HEK293 (cell line): ENCODE data around the gene CNNM1.

ENCODE experiments used
- CTCF ChIA-PET: fragments of 350-600 bp; formaldehyde crosslinking; extraction: SDS; loops from one replicate; lab custom pipeline; 2021; ENCODE audit warnings: antibody characterized with exemption; lab: Yijun Ruan, JAX
- POLR2A ChIA-PET: fragments of 300-600 bp; formaldehyde crosslinking; extraction: SDS; loops from one replicate; lab custom pipeline; 2020; ENCODE audit warnings: antibody characterized with exemption, inconsistent platforms; lab: Yijun Ruan, JAX
- H3K27ac ChIP-seq: fragments of 200-500 bp; sonication (Bioruptor generic); 2 replicates; pipeline ENCODE4 v1.5.1; 2014; ENCODE audit warnings: low read depth, low read length, control low read depth, inconsistent platforms; ENCODE audit errors: extremely low read depth
- H3K36me3 ChIP-seq, 2 experiments: fragments of 200-500 bp in 1 of 2; sonication (Bioruptor generic) in 1 of 2; 1 replicate in 1 of 2; 2 replicates in 1 of 2; pipeline ENCODE4 v1.5.1; 2014 to 2017; ENCODE audit warnings: inconsistent platforms in 2 of 2, low read length in 2 of 2; ENCODE audit not compliant: control insufficient read depth in 2 of 2, insufficient read depth in 1 of 2
- H3K4me1 ChIP-seq: fragments of 200-500 bp; sonication (Bioruptor generic); 2 replicates; pipeline ENCODE4 v1.5.1; 2014; ENCODE audit warnings: mild to moderate bottlenecking, low read length, inconsistent platforms; ENCODE audit not compliant: control insufficient read depth, insufficient read depth
- H3K4me3 ChIP-seq: 2 replicates; pipeline ENCODE4 v1.5.1; 2011; ENCODE audit warnings: low read depth, mild to moderate bottlenecking, control low read depth, low read length, moderate library complexity
- H3K9me3 ChIP-seq: fragments of 200-500 bp; sonication (Bioruptor generic); 2 replicates; pipeline ENCODE4 v1.5.1; 2014; ENCODE audit warnings: low read depth, low read length, inconsistent platforms; ENCODE audit not compliant: control insufficient read depth, insufficient read depth
- BCL11B ChIP-seq: fragments of 450-650 bp; formaldehyde crosslinking; IDR thresholded peaks from 2 replicates; pipeline ENCODE4 v1.5.1; 2016; ENCODE audit warnings: low read depth, missing biosample characterization, missing genetic modification characterization
- FEZF1 ChIP-seq: fragments of 450-650 bp; formaldehyde crosslinking; IDR thresholded peaks from 2 replicates; pipeline ENCODE4 v1.5.1; 2016; ENCODE audit warnings: missing biosample characterization, missing genetic modification characterization
- GFI1B ChIP-seq: fragments of 450-650 bp; formaldehyde crosslinking; IDR thresholded peaks from 2 replicates; pipeline ENCODE4 v1.5.1; 2016; ENCODE audit warnings: missing biosample characterization, missing genetic modification characterization
- GLIS1 ChIP-seq: fragments of 450-650 bp; formaldehyde crosslinking; IDR thresholded peaks from 2 replicates; pipeline ENCODE4 v1.5.1; 2016; ENCODE audit warnings: missing biosample characterization, missing genetic modification characterization
- KLF16 ChIP-seq: fragments of 450-650 bp; formaldehyde crosslinking; IDR thresholded peaks from 2 replicates; pipeline ENCODE4 v1.5.1; 2017; ENCODE audit warnings: missing biosample characterization, missing genetic modification characterization
- PRDM6 ChIP-seq: fragments of 450-650 bp; formaldehyde crosslinking; IDR thresholded peaks from 2 replicates; pipeline ENCODE4 v1.5.1; 2017; ENCODE audit warnings: missing biosample characterization, missing genetic modification characterization
- SETDB1 ChIP-seq: IDR thresholded peaks from one replicate; pipeline ENCODE4 v1.6.1; 2017; ENCODE audit warnings: mild to moderate bottlenecking, low read length, moderate library complexity, mixed read lengths; ENCODE audit not compliant: insufficient read length
- ZBTB21 ChIP-seq: fragments of 450-650 bp; formaldehyde crosslinking; IDR thresholded peaks from 2 replicates; pipeline ENCODE4 v1.5.1; 2017; ENCODE audit warnings: missing biosample characterization, missing genetic modification characterization
- ZNF146 ChIP-seq: fragments of 450-650 bp; formaldehyde crosslinking; IDR thresholded peaks from 2 replicates; pipeline ENCODE4 v1.5.1; 2016; ENCODE audit warnings: missing biosample characterization, missing genetic modification characterization
- ZNF433 ChIP-seq: fragments of 450-650 bp; formaldehyde crosslinking; IDR thresholded peaks from 2 replicates; pipeline ENCODE4 v1.5.1; 2016; ENCODE audit warnings: missing biosample characterization, missing genetic modification characterization, low read depth
- ZNF561 ChIP-seq: fragments of 450-650 bp; IDR thresholded peaks from 2 replicates; pipeline ENCODE4 v1.5.1; 2018; ENCODE audit warnings: missing biosample characterization, missing genetic modification characterization, borderline replicate concordance
- ZNF571 ChIP-seq: fragments of 450-650 bp; formaldehyde crosslinking; IDR thresholded peaks from 2 replicates; pipeline ENCODE4 v1.5.0; 2017; ENCODE audit warnings: missing biosample characterization, missing genetic modification characterization
- ZNF660 ChIP-seq: fragments of 450-650 bp; IDR thresholded peaks from 2 replicates; pipeline ENCODE4 v1.5.1; 2018; ENCODE audit warnings: missing biosample characterization, mild to moderate bottlenecking, missing genetic modification characterization
- ZNF76 ChIP-seq: fragments of 450-650 bp; formaldehyde crosslinking; IDR thresholded peaks from 2 replicates; pipeline ENCODE4; 2016; ENCODE audit warnings: low read depth, missing biosample characterization, missing genetic modification characterization, borderline replicate concordance
- ZNF837 ChIP-seq: fragments of 450-650 bp; formaldehyde crosslinking; IDR thresholded peaks from 2 replicates; pipeline ENCODE4 v1.5.1; 2016; ENCODE audit warnings: missing biosample characterization, missing genetic modification characterization
- ZNF843 ChIP-seq: fragments of 450-650 bp; formaldehyde crosslinking; IDR thresholded peaks from 2 replicates; pipeline ENCODE4 v1.5.1; 2016; ENCODE audit warnings: missing biosample characterization, missing genetic modification characterization
- ZSCAN23 ChIP-seq: fragments of 450-650 bp; formaldehyde crosslinking; IDR thresholded peaks from 2 replicates; pipeline ENCODE4 v1.5.1; 2016; ENCODE audit warnings: missing biosample characterization, missing genetic modification characterization
- TF ChIP-seq, protein P1 (sequence below): fragments of 450-650 bp; formaldehyde crosslinking; IDR thresholded peaks from 2 replicates; pipeline ENCODE4 v1.5.1; 2016; ENCODE audit warnings: missing biosample characterization, missing genetic modification characterization, low read depth
- TF ChIP-seq, protein P2 (sequence below): fragments of 450-650 bp; formaldehyde crosslinking; IDR thresholded peaks from 2 replicates; pipeline ENCODE4 v1.5.1; 2016; ENCODE audit warnings: missing biosample characterization, missing genetic modification characterization
- TF ChIP-seq, protein P3 (sequence below): fragments of 450-650 bp; formaldehyde crosslinking; IDR thresholded peaks from 2 replicates; pipeline ENCODE4 v1.5.1; 2016; ENCODE audit warnings: missing biosample characterization, missing genetic modification characterization
- TF ChIP-seq, protein P4 (sequence below): fragments of 450-650 bp; formaldehyde crosslinking; IDR thresholded peaks from 2 replicates; pipeline ENCODE4 v1.5.1; 2017; ENCODE audit warnings: missing biosample characterization, missing genetic modification characterization

Gene CNNM1

GRCh38 chr10:99370993-99371392 lies 41.8 kb downstream of the CNNM1 start (continued):
- TF ChIP-seq, protein P1, sequence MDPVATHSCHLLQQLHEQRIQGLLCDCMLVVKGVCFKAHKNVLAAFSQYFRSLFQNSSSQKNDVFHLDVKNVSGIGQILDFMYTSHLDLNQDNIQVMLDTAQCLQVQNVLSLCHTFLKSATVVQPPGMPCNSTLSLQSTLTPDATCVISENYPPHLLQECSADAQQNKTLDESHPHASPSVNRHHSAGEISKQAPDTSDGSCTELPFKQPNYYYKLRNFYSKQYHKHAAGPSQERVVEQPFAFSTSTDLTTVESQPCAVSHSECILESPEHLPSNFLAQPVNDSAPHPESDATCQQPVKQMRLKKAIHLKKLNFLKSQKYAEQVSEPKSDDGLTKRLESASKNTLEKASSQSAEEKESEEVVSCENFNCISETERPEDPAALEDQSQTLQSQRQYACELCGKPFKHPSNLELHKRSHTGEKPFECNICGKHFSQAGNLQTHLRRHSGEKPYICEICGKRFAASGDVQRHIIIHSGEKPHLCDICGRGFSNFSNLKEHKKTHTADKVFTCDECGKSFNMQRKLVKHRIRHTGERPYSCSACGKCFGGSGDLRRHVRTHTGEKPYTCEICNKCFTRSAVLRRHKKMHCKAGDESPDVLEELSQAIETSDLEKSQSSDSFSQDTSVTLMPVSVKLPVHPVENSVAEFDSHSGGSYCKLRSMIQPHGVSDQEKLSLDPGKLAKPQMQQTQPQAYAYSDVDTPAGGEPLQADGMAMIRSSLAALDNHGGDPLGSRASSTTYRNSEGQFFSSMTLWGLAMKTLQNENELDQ (tag by site-specific recombination) = no peak
- TF ChIP-seq, all 188 proteins: peak for 2

DNA sequence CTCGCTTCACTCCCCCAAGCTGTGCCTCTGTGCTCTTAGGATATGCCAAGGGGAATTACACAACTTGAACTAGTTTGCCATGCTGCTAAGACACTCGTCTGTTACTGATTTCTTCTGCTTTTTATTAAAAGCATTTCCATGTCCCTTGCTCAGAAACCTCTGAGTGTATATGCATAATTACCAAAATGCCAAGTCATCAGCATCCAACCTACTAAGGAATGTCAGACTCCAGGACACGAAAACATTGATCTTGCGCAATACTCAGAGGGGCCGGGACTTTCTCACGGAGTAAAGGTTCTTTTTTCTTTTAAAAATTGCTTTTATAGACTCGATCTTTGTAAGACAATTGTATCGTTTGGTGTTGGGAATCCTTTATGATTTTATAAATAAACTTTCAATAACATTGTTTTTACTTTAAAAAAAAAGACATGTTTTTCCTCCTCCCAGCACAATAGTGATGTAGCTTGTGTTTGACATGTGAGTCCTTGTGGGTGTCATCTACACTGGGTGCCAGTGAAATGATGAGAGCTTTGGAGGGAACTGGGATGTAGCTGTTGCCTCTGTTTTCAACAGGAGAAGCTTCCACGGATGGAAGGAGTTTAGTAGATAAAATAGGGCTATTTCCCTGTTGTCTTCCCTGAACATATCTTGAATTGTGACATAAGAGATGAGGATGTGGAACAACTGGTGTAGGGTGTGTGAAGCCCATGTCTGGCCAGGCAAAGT lies 43.6 kb downstream of the CNNM1 start:
- H3K27ac ChIP-seq = no peak overlapping the region
- no peak for TF ChIP-seq GLIS1 (tag by site-specific recombination)
- TF ChIP-seq SETDB1 = no peak
- no peak for TF ChIP-seq ZNF146 (tag by site-specific recombination)
- no peak for TF ChIP-seq ZNF837
- no peak for TF ChIP-seq ZNF433 (tag by site-specific recombination)
- TF ChIP-seq, protein P2, sequence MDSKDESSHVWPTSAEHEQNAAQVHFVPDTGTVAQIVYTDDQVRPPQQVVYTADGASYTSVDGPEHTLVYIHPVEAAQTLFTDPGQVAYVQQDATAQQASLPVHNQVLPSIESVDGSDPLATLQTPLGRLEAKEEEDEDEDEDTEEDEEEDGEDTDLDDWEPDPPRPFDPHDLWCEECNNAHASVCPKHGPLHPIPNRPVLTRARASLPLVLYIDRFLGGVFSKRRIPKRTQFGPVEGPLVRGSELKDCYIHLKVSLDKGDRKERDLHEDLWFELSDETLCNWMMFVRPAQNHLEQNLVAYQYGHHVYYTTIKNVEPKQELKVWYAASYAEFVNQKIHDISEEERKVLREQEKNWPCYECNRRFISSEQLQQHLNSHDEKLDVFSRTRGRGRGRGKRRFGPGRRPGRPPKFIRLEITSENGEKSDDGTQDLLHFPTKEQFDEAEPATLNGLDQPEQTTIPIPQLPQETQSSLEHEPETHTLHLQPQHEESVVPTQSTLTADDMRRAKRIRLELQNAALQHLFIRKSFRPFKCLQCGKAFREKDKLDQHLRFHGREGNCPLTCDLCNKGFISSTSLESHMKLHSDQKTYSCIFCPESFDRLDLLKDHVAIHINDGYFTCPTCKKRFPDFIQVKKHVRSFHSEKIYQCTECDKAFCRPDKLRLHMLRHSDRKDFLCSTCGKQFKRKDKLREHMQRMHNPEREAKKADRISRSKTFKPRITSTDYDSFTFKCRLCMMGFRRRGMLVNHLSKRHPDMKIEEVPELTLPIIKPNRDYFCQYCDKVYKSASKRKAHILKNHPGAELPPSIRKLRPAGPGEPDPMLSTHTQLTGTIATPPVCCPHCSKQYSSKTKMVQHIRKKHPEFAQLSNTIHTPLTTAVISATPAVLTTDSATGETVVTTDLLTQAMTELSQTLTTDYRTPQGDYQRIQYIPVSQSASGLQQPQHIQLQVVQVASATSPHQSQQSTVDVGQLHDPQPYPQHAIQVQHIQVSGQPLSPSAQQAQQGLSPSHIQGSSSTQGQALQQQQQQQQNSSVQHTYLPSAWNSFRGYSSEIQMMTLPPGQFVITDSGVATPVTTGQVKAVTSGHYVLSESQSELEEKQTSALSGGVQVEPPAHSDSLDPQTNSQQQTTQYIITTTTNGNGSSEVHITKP = no peak
- TF ChIP-seq ZSCAN23 (tag by site-specific recombination) = no peak
- no peak for TF ChIP-seq ZNF571 (tag by site-specific recombination)
- H3K36me3 ChIP-seq = no peaks in the 10 kb centered on the region
- peaks cover 18% of the 10 kb centered on the region for H3K4me1 ChIP-seq
- H3K4me3 ChIP-seq = no peak overlapping the region
- ChIA-PET POLR2A (no interaction called here), CTCF (interaction anchor here (0.7 to 1.3 kb wide), 2 partner anchors 36 to 126 kb away, joined by 3 to 4 read pairs; no protein-coding TSS in a partner anchor)
- H3K9me3 ChIP-seq = no peaks in the 10 kb centered on the region

GRCh38 chr10:99374526-99374925 lies 45.4 kb downstream of the CNNM1 start:
- ChIA-PET POLR2A (no interaction called here), CTCF (no interaction called here)
- peak overlapping the region; percentile 33; the same call in 1 of the 2 replicates for H3K27ac ChIP-seq
- no peaks in the 10 kb centered on the region for H3K9me3 ChIP-seq
- no peak overlapping the region for H3K4me3 ChIP-seq
- H3K36me3 ChIP-seq = no peaks in the 10 kb centered on the region; a peak in 1 of 3 replicates
- peaks cover 18% of the 10 kb centered on the region for H3K4me1 ChIP-seq
- TF ChIP-seq GFI1B (tag by site-specific recombination) (no peak), ZNF561 (tag by site-specific recombination) (0 out of 2 replicates have a peak, but pooled peaks have one; percentile 38), FEZF1 (peak; percentile 81), PRDM6 (tag by site-specific recombination) (peak; percentile 84), ZNF837 (no peak), ZNF843 (tag by site-specific recombination) (peak; percentile 84), ZNF660 (peak; percentile 18; the same call in 1 of the 2 replicates), ZBTB21 (tag by site-specific recombination) (no peak), ZNF76 (tag by site-specific recombination) (no peak), KLF16 (tag by site-specific recombination) (0 out of 2 replicates have a peak, but pooled peaks have one; percentile 27), BCL11B (peak; percentile 36; the same call in 1 of the 2 replicates)
- TF ChIP-seq, protein P3, sequence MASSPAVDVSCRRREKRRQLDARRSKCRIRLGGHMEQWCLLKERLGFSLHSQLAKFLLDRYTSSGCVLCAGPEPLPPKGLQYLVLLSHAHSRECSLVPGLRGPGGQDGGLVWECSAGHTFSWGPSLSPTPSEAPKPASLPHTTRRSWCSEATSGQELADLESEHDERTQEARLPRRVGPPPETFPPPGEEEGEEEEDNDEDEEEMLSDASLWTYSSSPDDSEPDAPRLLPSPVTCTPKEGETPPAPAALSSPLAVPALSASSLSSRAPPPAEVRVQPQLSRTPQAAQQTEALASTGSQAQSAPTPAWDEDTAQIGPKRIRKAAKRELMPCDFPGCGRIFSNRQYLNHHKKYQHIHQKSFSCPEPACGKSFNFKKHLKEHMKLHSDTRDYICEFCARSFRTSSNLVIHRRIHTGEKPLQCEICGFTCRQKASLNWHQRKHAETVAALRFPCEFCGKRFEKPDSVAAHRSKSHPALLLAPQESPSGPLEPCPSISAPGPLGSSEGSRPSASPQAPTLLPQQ (tag by site-specific recombination) = peak; percentile 76
- TF ChIP-seq, protein P4, sequence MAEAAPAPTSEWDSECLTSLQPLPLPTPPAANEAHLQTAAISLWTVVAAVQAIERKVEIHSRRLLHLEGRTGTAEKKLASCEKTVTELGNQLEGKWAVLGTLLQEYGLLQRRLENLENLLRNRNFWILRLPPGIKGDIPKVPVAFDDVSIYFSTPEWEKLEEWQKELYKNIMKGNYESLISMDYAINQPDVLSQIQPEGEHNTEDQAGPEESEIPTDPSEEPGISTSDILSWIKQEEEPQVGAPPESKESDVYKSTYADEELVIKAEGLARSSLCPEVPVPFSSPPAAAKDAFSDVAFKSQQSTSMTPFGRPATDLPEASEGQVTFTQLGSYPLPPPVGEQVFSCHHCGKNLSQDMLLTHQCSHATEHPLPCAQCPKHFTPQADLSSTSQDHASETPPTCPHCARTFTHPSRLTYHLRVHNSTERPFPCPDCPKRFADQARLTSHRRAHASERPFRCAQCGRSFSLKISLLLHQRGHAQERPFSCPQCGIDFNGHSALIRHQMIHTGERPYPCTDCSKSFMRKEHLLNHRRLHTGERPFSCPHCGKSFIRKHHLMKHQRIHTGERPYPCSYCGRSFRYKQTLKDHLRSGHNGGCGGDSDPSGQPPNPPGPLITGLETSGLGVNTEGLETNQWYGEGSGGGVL = peak; percentile 29; the same call in 1 of the 2 replicates
